Measurements from ENCODE around the gene DNAJB7. TPM values are rescaled to one million over a fixed set of nuclear protein-coding genes. Genes with fewer than 3 reads are reported as not detected.

Gene DNAJB7
- total and polyA plus RNA-seq, 10 of the 15 experiments (the other 5 are each of a cell fraction or from before 2014, with no cell fraction given), result 0.03 to 0.70 (median 0.29) TPM; not detected in 6

DNA sequence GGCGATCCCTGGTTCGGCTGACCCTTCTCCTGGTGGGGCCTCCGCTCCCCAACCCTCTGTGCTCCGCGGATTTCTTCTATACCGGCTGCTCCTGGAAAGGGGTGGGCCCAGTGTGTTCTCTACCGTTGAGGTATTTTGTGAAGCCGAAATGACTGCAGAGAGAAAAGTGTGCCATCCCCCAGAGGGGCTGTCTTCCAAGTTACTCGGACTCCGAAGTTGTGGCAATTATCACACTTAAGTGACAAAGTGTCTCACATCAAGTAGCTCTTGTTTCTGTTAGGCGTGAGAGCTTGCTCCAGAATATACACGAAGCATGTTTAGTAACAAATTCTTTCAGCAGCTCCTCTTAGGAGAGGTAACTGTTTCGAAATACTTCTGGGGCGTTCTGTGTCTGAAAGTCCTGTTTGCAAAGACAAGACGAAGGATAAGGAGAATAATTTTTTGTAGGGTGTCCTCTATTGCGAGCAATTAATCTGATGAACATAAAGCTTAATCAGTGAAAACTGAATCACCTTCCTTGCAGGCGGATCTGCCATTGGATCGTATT is 4.5 kb downstream of the DNAJB7 start:
- Histone ChIP-seq H3K9ac (ENCODE audit: control insufficient read depth, insufficient read depth, low read length) (peak overlapping the region; percentile 95), H2AFZ (ENCODE audit: control insufficient read depth, low read depth, low read length) (peak overlapping the region; percentile 87), H3K27me3 (replicated peaks in 1 of 2; ENCODE audit: control insufficient read depth in 2 of 2, insufficient read depth in 2 of 2, low read length in 1 of 2) (no peaks in the 10 kb centered on the region), H3K79me2 (ENCODE audit: control insufficient read depth, insufficient read depth, low read length) (peaks cover 71% of the 10 kb centered on the region), H3K9me3 (replicated peaks; ENCODE audit: control insufficient read depth, insufficient read depth, low read length) (no peaks in the 10 kb centered on the region), H3K4me1 (ENCODE audit: control insufficient read depth, insufficient read depth, low read length) (peaks cover 4% of the 10 kb centered on the region), H3K27ac (ENCODE audit: control insufficient read depth, insufficient read depth) (peak overlapping the region; percentile 72), H3K4me2 (ENCODE audit: control insufficient read depth, insufficient read depth) (peak overlapping the region; percentile 80), H3K4me3 (peak overlapping the region; percentile 98), H3K36me3 (ENCODE audit: control insufficient read depth in 2 of 2, insufficient read depth in 2 of 2, low read length in 1 of 2) (no peaks in the 10 kb centered on the region), H4K20me1 (ENCODE audit: control insufficient read depth, insufficient read depth) (no peaks in the 10 kb centered on the region)
- intact Hi-C loops (cut with micrococcal nuclease; ENCODE audit: unreplicated experiment) (no loop called here), in situ Hi-C loops (cut with MboI) (no loop called here)
- 3% methylated on average over 18 of the region's 18 CpGs for WGBS (ENCODE audit: insufficient coverage, insufficient replicate concordance, low lambda C conversion rate, missing lambda C conversion rate)
- ATAC-seq (no peak), FAIRE-seq (no peak), DNase-seq (ENCODE audit: low read depth, low spot score) (no peak)
- ChIA-PET SMC1A (ENCODE audit: uncharacterized antibody, unreplicated experiment) (interaction anchor here (0.8 to 2.3 kb wide), 8 partner anchors 13 to 236 kb away, joined by 3 to 7 read pairs (median 4); no protein-coding TSS in a partner anchor), POLR2A (interaction anchor here (0.5 to 6.2 kb wide), 5 partner anchors 8 to 764 kb away, joined by 3 to 41 read pairs (median 5); partner anchors contain the start of genes DESI1, SLC25A17 and XRCC6), RAD21 (ENCODE audit: unreplicated experiment) (interaction anchor here (0.9 to 1.7 kb wide), 3 partner anchors 39 to 175 kb away, joined by 4 to 7 read pairs (median 6); no protein-coding TSS in a partner anchor), CTCF (interaction anchor here (0.6 to 2.9 kb wide), 10 partner anchors 9 to 323 kb away, joined by 3 to 15 read pairs (median 4); partner anchors contain the start of genes MRTFA and SLC25A17)
- TF ChIP-seq GATAD2B (conservative IDR thresholded peaks at IDR 0.05; ENCODE audit: low read depth), result no peak
- TF ChIP-seq, protein P1, sequence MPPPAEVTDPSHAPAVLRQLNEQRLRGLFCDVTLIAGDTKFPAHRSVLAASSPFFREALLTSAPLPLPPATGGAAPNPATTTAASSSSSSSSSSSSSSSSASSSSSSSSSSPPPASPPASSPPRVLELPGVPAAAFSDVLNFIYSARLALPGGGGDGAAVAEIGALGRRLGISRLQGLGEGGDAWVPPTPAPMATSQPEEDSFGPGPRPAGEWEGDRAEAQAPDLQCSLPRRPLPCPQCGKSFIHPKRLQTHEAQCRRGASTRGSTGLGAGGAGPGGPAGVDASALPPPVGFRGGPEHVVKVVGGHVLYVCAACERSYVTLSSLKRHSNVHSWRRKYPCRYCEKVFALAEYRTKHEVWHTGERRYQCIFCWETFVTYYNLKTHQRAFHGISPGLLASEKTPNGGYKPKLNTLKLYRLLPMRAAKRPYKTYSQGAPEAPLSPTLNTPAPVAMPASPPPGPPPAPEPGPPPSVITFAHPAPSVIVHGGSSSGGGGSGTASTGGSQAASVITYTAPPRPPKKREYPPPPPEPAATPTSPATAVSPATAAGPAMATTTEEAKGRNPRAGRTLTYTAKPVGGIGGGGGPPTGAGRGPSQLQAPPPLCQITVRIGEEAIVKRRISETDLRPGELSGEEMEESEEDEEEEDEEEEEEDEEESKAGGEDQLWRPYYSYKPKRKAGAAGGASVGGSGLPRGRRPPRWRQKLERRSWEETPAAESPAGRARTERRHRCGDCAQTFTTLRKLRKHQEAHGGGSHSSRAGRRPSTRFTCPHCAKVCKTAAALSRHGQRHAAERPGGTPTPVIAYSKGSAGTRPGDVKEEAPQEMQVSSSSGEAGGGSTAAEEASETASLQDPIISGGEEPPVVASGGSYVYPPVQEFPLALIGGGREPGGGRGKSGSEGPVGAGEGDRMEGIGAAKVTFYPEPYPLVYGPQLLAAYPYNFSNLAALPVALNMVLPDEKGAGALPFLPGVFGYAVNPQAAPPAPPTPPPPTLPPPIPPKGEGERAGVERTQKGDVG (CRISPR knock-in tag; IDR thresholded peaks at IDR 0.05), result no peak
- TF ChIP-seq RELB (IDR thresholded peaks at IDR 0.05; ENCODE audit: low read depth), result no peak
- TF ChIP-seq IKZF2 (IDR thresholded peaks at IDR 0.05), result no peak
- TF ChIP-seq HSF1 (IDR thresholded peaks at IDR 0.05; ENCODE audit: low read depth, low read length), result no peak
- TF ChIP-seq KAT2A (conservative IDR thresholded peaks at IDR 0.05; ENCODE audit: control insufficient read depth, low read depth, low read length), result no peak
- TF ChIP-seq STAT3 (IDR thresholded peaks at IDR 0.05; ENCODE audit: low read depth, low read length), result no peak
- TF ChIP-seq ZNF384 (IDR thresholded peaks at IDR 0.05; ENCODE audit: borderline replicate concordance, low read depth, low read length), result no peak
- TF ChIP-seq HDAC2 (IDR thresholded peaks at IDR 0.05), result no peak
- TF ChIP-seq ZNF207 (IDR thresholded peaks at IDR 0.05; ENCODE audit: borderline replicate concordance), result no peak
- TF ChIP-seq EED (IDR thresholded peaks at IDR 0.05; ENCODE audit: low read depth), result no peak
- TF ChIP-seq CREM (IDR thresholded peaks at IDR 0.05; ENCODE audit: low read depth), result no peak
- TF ChIP-seq EGR1 (IDR thresholded peaks at IDR 0.05; ENCODE audit: borderline replicate concordance in 1 of 2, low read depth in 2 of 2, low read length in 2 of 2), result no peak
- TF ChIP-seq SIX5 (IDR thresholded peaks at IDR 0.05; ENCODE audit: low read depth, low read length, severe bottlenecking), result no peak
- TF ChIP-seq JUNB (IDR thresholded peaks at IDR 0.05), result no peak
- TF ChIP-seq RUNX3 (IDR thresholded peaks at IDR 0.05; ENCODE audit: low read length), result no peak
- no peak for TF ChIP-seq SPI1 (IDR thresholded peaks at IDR 0.05; ENCODE audit: borderline replicate concordance, insufficient read depth, low read depth, low read length)
- TF ChIP-seq HDGF (IDR thresholded peaks at IDR 0.05), result no peak
- BruUV-seq (replicated peaks), result TSS peak; percentile 81
